Activated naive CD4-positive, alpha-beta T cell (primary cell): Measurements from ENCODE around the gene MANSC4.
A peak's percentile ranks its signal among the peaks of the same experiment; 100 is the strongest.

Experiments
- DNase-seq, 4 experiments: peaks; one replicate each; lab custom pipeline; 2025; lab: John Stamatoyannopoulos, UW

Gene MANSC4

DNA sequence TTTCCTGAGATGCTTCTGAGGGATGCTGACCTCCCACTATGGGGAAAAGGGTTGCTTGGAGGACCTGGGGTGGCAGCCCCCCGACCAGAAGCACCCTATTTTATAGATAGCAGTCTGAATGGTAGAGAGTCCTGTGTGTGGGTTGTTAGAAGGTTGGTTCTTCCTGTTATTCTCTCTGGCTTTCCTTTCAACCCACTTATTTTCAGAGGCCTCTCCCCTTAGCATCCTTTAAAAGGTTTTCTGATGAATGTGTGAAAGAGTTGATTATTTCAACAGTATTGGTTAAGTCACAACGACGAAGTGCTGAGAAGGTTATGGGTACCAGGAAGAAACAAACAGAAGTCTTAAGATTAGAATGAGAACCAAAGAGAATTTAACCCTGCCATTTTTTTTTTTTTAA lies 20.8 kb upstream of the MANSC4 start:
- no peak for DNase-seq

DNA sequence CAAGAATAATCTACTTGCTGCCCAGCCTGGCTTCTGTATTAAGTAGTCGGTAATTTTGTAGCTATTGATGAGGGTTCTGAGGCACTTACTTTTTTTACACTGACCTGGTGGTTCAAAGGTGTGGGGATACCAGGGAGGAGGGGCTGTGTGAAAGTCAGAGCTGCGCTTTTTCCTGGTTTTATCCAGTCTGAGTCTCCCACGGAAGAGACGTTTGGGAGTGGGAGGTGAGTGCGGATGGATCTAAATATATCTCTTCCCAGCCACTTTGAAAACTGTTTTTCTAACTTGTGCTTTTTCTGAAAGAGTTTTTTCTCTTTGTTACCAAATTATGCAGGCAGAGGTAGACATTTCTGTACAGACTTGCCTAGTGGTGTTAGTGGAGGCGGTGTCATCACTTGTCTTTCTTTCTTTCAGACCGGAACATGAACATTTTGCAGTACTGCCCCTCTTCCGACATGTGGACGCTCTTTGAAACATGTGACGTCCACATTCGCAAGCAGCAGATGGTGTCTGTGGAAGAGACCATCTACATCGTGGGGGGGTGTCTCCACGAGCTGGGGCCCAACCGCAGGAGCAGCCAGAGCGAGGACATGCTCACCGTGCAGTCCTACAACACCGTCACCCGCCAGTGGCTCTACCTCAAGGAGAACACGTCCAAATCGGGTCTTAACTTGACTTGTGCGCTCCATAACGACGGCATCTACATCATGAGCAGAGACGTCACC lies 17.4 kb upstream of the MANSC4 start:
- DNase-seq, result no peak

DNA sequence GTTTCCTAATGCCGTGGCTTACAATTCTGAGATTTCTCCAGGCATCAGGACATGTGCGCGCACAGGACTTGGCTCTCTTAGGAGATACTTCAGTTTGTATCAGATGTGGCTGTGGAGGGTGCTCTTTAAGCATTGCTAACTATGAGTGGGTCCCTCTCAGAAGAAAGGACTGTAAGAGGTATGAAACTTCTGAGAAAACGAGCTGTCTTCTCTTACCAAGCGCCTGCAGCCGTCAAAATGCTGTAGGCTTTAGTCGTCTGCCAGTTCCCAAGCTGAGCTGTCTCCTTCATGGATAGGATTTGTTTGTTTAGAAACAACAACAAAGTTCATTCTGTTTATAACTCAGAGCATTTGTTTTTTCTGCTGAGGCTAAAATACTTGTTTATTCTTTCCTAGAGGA lies 16.1 kb upstream of the MANSC4 start:
- DNase-seq, result no peak

DNA sequence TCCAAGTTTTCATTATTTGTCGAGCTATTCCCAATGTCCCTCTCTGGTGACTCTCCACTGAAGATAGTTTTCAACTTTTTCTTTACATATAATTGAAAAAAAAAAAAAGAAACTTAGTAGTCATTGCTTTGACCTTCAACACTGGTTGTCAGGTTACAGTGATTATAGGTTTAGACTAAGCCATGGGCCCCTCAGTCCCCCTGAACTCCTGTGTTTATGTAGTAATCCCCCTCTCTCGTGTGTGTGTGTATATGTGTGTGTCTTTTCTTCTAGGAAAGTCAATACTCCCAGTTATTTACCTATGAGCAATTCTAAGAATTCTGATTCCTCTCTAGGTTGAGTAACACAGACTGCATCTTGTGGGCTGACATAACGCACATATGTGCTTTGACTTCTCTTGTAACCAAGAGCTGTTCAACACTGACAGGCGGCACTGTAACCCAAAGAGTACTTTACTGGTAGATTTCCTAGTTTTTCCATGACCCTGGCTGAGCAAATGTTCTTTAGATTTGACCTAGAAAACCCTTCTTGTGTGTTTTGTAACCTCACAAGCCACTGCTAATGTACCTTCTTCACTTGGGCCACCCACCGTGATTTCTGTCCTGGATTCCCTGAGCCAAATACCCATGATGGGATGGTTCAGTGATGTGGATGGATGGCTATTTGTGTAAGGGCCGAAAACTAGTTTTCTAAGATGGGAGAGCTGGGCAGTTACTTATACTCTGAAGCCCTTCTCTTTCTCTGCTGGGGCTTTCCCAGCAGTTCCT lies 15.0 kb upstream of the MANSC4 start:
- no peak for DNase-seq

DNA sequence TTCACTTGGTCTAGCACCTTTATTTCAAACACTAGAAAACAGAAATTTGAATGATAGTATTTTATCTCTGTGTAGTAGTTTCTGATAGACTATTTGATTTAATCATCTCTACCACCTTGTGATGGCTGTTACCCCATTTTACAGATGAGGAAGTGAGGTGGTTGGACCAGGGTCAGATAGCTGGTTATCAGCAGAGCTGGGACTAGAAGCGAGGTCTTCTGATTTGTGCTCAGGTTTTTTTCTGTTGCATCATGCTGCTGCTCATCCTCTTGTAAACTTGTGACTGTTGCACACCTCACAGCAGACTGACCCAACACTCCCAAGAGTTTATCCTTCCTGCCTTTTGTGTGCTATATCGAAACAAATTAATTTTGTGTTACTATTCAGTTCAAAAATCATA lies 10.1 kb upstream of the MANSC4 start:
- no peak for DNase-seq

DNA sequence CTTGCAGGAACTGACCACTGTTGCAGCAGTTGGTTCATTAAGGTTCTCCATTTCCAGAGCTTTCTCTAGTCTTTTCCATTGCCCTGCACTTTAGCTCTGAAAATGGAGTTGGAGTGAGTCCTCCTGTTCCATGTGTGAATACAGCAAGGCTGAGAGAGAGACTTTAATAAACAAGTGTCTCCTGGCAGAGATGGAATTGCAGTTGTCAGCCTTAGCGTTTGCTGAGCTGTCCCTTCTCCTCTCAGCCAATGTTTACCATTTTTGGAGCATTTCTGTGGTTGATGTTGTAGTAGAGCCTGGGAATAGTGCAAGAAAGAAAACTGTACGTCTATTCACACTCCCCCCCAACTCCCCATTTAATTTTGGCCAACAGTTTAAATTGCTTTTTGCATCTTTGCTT lies 7.5 kb upstream of the MANSC4 start:
- no peak for DNase-seq

DNA sequence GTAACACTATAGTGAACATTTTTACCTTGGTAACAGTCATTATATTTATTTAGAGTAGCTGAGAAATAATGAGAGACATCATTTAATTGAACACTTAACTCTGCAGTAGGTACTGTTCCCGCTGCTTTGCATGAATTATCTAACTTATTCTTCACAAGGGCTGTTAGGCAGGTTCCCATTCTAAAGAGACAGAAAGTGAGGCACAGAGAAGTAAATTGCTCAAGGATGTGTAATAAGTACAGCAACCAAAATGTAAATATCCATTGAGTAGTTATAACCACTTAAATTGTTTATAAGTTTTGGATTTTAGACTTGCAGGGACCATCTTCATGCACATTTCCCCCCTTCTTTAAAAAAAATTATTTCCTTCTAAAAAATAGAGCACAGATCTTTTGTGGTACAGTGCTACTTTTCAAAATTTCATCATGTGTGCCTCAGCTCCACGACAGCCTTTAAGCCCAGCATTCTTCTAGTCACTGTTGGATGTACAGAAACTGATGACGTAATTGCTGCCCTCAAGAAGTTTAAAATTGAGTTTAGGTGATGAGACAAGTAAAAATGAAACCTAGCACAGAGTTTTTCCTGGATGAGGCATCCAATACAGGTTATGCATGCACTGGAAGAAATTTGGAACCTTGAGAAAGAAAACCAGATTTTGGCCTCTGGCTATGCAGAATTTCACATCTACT lies 6.0 kb upstream of the MANSC4 start:
- no peak for DNase-seq

DNA sequence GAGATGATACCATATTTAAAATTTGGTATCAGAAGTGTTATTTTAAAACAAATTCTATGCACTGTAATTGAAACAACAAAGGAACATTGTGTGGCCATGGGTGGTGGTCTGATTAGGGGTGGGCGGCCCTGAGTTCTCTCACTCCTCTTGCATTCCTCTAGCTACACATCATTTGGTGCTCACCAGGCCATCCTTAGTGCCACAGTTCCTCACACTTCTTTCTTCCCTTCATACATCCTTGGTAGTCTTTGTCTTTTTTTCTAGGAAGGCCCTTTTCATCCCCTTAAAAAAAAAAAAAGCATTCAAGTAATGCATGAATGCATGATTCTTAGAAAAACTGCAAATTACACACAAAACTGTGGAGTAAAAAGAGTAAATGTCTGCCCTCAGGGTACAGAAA lies 2.4 kb upstream of the MANSC4 start:
- DNase-seq, result no peak

DNA sequence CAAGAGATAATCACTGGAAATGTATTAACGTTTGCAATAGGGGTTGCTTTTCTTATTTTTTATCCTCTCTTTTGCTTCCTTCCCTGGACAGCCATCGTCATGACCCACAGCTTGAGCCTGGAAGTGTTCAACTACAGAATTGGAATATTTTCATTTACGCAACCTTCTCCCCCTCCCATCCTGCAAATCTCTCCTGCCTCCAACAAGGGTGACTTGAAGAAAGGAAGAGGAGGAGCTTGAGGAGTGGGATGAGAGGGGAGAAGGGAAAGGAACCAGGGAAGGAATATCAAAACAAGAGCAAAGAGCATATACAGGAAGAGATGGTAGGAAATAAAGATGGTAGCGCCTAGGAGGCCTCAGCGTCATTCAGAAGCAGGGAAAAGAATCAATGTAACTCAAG lies 1.6 kb upstream of the MANSC4 start:
- no peak for DNase-seq

DNA sequence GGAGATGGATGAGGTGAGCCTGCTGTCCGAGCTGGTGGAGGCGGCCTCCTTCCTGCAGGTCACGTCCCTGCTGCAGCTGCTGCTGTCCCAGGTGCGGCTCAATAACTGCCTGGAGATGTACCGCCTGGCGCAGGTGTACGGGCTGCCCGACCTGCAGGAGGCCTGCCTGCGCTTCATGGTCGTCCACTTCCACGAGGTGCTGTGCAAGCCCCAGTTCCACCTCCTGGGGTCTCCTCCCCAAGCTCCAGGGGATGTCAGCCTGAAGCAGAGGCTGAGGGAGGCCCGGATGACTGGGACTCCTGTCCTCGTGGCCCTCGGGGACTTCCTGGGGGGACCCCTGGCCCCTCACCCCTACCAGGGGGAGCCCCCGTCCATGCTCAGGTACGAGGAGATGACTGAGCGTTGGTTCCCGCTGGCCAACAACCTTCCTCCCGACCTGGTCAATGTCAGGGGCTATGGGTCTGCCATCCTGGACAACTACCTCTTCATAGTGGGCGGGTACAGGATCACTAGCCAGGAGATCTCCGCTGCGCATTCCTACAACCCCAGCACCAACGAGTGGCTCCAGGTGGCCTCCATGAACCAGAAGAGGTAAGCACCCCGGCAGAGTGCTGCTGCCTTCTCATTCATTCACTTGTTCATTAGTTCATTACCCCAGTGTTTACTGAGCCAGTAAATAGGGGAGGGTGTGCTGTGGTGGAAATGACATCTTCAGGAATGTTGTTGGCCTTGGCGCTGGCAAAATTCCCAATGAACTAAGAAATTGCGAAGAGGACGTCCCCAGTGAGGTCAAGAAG lies 774 bp upstream of the MANSC4 start:
- DNase-seq, result peak in 2 of 4 experiments; percentile 14 to 36

DNA sequence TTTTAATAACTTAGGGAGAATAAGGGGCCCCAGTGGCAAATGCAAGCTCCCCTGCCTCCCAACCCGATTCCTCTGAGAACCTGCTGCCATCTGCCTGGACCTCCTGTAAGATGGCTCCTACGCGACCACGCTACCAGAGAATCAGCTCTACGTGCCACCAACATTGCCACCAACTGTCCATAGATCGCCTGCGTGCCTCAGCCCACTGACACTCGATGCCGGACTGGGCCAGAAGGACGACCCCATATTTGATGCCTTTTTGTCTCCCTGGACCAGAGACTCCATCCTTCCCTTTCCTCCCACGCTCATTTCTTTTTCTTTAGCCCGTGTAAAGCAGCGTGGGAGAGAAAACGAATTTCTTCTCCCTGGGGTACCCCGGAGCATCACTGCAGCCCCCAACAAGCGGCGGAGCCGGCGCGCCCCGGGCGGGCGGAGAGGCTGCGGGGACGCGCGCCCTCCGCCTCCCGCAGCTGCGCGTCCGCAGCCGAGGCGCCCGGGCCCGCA lies 568 bp downstream of the MANSC4 start:
- no peak for DNase-seq

DNA sequence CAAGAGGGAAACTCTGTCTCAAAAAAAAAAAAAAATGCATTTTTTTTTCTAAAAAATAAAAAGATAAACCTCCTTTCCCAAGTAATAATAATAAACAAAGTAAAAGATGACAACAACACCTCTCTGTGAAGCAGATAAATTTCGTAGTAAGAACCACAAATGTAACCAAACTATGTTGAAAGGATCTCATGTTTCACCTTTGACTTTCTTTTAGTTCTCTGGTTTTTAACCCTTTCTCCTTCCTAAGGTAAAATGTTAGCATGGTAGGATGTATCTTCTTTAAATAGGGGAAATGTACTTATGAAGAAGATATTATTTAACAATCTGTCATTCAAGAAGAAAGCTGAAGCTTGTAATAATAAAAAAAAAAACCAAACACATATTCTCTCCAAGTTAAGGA lies 1.8 kb downstream of the MANSC4 start:
- DNase-seq, result no peak

DNA sequence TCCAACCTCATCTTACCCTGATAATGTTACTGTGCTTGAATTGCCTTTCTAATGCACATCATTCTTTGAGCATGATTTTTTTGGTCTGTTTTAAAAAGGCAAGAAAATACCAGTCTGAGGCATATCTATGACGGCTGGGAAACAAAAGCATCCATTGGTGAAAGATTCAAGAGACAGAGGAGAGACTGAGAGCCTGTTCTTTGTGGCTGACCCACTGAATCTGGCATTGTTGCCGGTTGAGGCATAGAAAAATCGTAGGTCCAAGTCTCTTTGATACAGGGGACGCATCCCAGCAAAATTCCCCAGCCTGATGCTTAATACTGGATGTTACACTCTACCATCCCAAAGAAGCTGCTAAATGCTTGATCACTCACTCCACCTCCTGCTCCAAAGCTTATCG lies 2.9 kb downstream of the MANSC4 start:
- no peak for DNase-seq

DNA sequence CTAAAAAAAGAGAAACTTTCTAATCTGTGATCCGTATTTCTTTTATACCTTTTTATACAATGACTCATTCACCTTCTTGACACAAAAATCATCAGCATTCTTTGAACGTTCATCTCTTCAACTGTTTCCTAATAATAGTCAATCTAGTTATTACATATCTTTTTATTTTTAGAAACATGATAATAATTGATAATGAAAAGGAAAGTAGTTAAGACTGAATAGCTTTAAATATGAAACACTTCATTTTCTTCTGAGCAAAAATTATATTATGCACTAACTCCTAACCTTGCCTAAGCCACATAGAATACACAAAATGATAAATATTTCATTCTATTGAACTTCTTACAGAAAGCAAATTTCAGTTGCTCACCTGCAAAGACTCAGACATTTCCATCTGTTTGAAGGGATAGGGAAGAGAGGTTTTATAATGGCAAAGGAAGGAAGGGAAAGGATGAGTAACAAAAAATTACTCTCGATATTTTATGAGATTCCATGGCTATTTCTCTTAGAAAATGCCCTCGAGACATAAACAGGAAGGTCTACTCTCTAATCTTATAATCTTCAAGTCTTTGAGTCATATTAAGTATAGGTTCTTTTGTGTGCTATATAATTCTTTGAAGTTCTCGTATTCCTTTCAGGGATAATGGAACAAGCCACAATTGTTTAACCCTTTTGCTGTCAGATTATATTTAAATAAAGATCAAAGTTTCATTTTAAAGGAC lies 7.5 kb downstream of the MANSC4 start:
- DNase-seq, result no peak

DNA sequence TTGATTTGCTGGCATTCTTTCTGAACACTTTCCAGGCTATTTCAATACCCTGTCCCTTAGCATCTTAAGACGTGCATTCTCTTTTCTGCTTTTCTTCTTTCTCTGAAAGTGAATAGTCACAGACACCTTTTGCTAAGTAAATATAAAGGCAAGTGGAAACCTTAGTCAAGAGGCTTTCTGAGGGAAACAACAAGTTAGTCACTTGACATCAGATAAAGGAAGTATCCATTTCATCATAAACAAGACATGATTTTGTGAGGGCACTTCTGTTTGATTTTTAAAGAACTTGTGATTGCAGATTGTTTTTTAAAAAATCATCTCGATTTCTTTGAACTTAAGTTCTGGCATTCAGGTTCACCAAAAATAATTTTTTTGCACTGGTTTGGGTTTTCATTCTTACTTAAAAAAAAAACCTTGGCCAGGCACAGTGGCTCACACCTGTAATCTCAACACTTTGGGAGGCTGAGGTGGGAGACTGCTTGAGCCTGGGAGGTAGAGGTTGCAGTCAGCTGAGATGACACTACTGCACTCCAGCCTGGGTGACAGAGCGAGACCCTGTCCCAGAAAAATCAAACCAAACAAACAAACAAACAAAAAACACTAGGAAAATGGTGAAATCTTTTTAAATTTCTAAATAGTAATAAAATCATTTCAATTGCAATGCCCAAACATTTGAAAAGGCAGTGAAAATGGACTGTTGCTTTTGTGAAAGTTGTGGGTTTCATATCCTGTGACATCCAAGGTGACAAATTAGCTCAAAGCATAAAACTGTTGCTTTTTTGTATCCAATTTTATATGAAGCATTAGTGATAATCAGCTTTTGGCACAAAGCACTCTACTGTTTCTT lies 8.3 kb downstream of the MANSC4 start:
- DNase-seq, result no peak

DNA sequence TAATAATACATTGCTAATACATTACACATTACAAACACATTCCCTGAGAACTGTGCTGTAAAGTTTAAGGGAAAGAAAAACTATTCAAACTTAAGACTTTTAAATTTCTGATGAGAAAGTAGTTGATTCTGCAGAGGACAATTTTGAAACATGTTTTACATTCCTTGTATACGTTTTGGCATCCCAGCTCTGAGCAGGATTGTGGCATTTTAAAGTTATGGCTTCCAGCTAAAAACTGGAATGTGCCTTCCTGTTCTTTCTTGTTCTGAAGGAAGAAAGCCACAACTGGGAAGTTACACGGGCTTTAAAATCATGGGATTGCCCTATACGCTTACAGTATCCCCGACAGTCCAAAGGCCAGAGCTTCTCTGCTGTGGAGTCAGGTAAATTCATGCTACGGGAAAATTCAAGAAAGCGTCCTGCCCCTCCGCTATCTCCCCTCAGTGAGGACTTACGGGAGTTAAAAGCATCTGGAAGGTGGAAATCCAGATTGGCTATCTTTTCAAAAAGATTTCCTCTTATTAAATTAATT lies 10.8 kb downstream of the MANSC4 start:
- no peak for DNase-seq

DNA sequence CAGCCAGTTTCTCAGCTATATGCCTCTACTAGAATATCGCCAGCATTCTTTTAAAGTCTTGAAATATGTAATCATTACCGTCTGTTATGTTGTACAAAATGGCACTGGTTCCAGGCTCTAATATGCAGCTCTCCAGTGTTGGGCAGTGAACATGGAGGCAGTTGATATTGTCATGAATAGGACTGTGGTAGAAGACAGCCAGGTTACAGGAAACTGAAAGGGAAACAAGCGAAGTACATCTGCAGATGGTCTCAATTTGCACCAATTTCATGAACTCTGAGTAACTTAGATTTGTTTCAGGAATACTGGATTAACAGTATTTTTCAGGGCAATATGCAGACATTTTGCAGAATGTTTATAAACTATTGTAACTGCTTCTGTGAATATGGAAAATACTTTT lies 13.4 kb downstream of the MANSC4 start:
- DNase-seq, result no peak

DNA sequence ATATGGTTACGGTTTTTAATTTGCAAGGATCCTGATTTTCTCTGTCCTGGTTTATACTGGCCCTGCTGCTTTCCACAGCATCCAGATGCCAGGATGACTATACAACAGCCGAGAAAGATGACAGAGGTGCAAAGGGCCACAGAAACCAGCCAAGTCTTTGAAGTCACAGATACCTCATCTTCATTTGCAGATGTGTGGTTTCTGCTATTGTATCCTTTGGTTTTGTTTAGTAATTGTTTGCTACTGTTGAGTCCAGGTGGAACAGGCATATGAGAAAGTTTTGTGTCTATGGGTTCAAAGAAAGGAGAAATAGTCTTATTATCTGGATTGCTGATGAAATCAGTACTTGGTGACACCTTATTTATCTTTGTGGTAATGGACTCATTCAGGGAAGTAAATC lies 17.3 kb downstream of the MANSC4 start:
- DNase-seq, result no peak

DNA sequence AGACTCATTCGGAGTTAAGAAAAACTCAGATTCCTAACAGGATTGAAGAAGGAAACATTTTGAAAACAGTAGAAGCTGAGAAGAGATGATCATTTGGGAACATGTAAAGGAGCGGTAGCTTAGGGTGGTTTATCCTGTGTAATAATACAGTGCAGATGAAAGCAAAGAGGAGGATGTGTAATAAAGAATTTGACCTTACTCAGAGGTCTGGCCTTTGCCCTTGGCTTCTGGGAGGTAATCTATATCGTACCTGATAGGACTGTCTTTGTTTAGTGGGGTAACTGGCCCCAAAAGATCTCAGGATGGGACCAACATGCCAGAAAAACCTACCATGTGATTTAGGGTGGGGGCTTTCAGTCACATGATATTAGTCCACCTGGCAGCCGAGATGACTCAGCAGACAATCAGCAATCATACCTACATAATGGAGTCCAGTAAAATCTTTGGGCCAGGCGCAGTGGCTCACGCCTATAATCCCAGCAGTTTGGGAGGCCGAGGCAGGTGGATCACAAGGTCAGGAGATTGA lies 23.3 kb downstream of the MANSC4 start:
- no peak for DNase-seq

DNA sequence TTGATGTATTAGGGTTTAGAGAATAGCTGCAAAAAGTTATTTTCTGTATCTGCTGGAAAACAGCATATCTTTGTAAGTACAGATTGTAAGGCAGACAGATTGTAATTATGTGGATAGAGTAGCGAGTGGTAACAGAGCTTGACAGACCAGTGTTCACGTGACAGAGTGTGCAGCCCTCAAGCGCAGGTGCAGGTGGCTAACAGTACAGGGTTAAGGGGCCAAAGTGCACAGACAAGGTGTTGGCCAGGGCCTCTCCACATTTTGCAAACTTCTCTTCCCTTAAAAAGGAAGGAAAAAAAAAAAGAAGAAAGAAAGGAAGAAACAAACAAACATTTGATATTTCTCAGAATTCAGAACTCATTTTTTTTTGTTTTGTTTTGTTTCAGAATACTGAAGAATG lies 25.2 kb downstream of the MANSC4 start:
- DNase-seq, result no peak
